Karpas-422 (cell line): ENCODE results near the gene LSP1. TPM values are rescaled to one million over a fixed set of nuclear protein-coding genes. Genes with fewer than 3 reads are reported as not detected.
"Not testable (repeated sequence)": the region's sequence is repeated elsewhere in the genome, so short reads cannot be mapped to it uniquely, and the experiment has no call there.

Experiments
- DNase-seq: peaks from one replicate; pipeline ENCODE4 v3.0.0-alpha.2; 2015
- H2AFZ ChIP-seq: fragments of 200-600 bp; sonication (generic); 2 replicates; pipeline ENCODE4 v1.6.1; 2014; ENCODE audit warnings: antibody characterized with exemption, low read length, mixed read lengths
- H3K27ac ChIP-seq: fragments of 200-600 bp; sonication (generic); 2 replicates; pipeline ENCODE4 v1.5.1; 2014; ENCODE audit warnings: mild to moderate bottlenecking, low read length, moderate library complexity
- H3K27me3 ChIP-seq: fragments of 200-600 bp; sonication (generic); 2 replicates; pipeline ENCODE4 v1.6.1; 2014; ENCODE audit warnings: low read length, mixed read lengths
- H3K36me3 ChIP-seq: fragments of 200-600 bp; sonication (generic); 2 replicates; pipeline ENCODE4 v1.6.1; 2014; ENCODE audit warnings: low read length, mixed read lengths; ENCODE audit not compliant: insufficient read depth
- H3K4me1 ChIP-seq: fragments of 200-600 bp; sonication (generic); 2 replicates; pipeline ENCODE4 v1.6.1; 2014; ENCODE audit warnings: mild to moderate bottlenecking, low read length, mixed read lengths
- H3K4me2 ChIP-seq: fragments of 200-600 bp; sonication (generic); 2 replicates; pipeline ENCODE4 v1.6.1; 2014; ENCODE audit warnings: low read length, low read depth, mild to moderate bottlenecking; ENCODE audit not compliant: poor library complexity, severe bottlenecking
- H3K4me3 ChIP-seq: fragments of 200-600 bp; sonication (generic); 2 replicates; pipeline ENCODE4 v1.5.1; 2014; ENCODE audit warnings: mild to moderate bottlenecking, antibody characterized with exemption, low read length, mixed read lengths
- H3K79me2 ChIP-seq: fragments of 200-600 bp; sonication (generic); 2 replicates; pipeline ENCODE4 v1.6.1; 2014; ENCODE audit warnings: mild to moderate bottlenecking, low read length, mixed read lengths
- H3K9ac ChIP-seq: fragments of 200-600 bp; sonication (generic); 2 replicates; pipeline ENCODE4 v1.6.0; 2014; ENCODE audit warnings: low read length
- H3K9me2 ChIP-seq: fragments of 200-600 bp; sonication (generic), shearing (Covaris generic); replicated peaks from 2 replicates; pipeline ENCODE4 v1.6.0; 2014; ENCODE audit warnings: mild to moderate bottlenecking, low read length, moderate library complexity; ENCODE audit not compliant: insufficient read depth
- H3K9me3 ChIP-seq: fragments of 300-700, 200-600 bp; sonication (generic); 2 replicates; pipeline ENCODE4 v1.6.1; 2014; ENCODE audit warnings: low read length, mixed read lengths
- H4K20me1 ChIP-seq: fragments of 200-600 bp; sonication (generic); 2 replicates; pipeline ENCODE4 v1.6.1; 2014; ENCODE audit warnings: mild to moderate bottlenecking, antibody characterized with exemption, low read length, low read depth; ENCODE audit not compliant: insufficient read depth
- total RNA-seq: library from RNA; depleted of rRNA; stranded (reverse); fragments of >200 nt; shearing (Covaris generic); gene quantifications from 2 replicates; pipeline ENCODE4 v1.2.3, GENCODE V29; 2014; ENCODE audit warnings: low replicate concordance

Gene LSP1
- total RNA-seq, 1 experiment from 2014 or later: 46.9 TPM

- not testable (repeated sequence) for H3K27me3 ChIP-seq, H3K4me1 ChIP-seq, DNase-seq, H3K27ac ChIP-seq, H4K20me1 ChIP-seq, H3K9me2 ChIP-seq, H3K4me3 ChIP-seq, H2AFZ ChIP-seq, H3K9me3 ChIP-seq, H3K9ac ChIP-seq, H3K79me2 ChIP-seq, H3K4me2 ChIP-seq, H3K36me3 ChIP-seq
Observed at GRCh38 chr11:1813356-1813755, 39.5 kb upstream of the LSP1 start.

DNA sequence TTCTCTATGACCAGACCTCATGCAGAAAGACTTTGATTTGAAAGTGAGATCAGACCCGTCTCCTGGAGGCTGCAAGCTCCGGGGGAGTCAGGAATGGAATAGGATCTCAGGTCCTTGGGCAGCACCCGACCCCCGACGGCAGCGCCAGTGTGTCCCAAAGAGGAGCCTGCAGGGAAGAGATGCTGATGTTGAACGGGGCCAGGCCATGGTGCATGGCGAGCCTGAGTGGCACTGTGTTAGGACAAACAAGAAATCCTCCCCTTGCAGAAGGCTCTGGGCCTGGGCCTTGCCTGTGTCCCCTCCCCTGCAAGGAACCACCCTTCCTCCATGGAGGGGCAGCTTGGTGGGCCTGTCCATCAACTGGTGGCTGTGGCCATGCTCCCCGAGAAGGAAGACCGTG, 38.2 kb upstream of the LSP1 start:
- Histone ChIP-seq H3K27ac (no peak overlapping the region), H3K4me2 (no peak overlapping the region), H3K9me3 (no peaks in the 10 kb centered on the region), H3K36me3 (no peaks in the 10 kb centered on the region), H3K9ac (no peak overlapping the region), H3K9me2 (no peaks in the 10 kb centered on the region), H3K79me2 (no peaks in the 10 kb centered on the region), H2AFZ (no peak overlapping the region), H4K20me1 (no peaks in the 10 kb centered on the region), H3K27me3 (no peaks in the 10 kb centered on the region; the same call in 1 of the 2 replicates), H3K4me1 (no peaks in the 10 kb centered on the region), H3K4me3 (no peak overlapping the region)
- no peak for DNase-seq

DNA sequence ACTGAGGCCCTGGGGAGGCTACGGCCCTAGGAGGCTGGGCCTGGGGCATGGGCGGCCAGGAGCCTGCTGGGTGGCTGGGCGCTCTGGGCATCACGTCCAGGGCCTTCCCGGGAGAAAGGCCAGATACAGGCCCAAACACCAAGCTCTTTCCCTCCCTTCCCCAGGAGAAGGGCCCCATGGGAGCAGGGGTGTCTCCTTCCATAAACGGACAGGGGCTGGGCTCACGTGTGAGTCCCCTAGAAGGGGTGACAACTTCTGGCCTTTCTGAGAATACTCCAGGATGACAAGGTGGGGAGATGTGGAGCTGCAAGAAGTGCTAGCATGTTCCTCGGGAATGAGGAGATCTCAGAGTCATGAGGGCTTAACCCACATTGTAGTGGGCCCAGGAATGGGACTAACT, 37.6 kb upstream of the LSP1 start:
- no peak overlapping the region for H3K9ac ChIP-seq
- no peaks in the 10 kb centered on the region for H3K9me2 ChIP-seq
- no peak overlapping the region for H3K4me2 ChIP-seq
- no peaks in the 10 kb centered on the region for H4K20me1 ChIP-seq
- H3K36me3 ChIP-seq: no peaks in the 10 kb centered on the region
- H3K79me2 ChIP-seq: no peaks in the 10 kb centered on the region
- H2AFZ ChIP-seq: no peak overlapping the region
- no peaks in the 10 kb centered on the region for H3K9me3 ChIP-seq
- no peak overlapping the region for H3K27ac ChIP-seq
- no peaks in the 10 kb centered on the region for H3K4me1 ChIP-seq
- no peaks in the 10 kb centered on the region; the same call in 1 of the 2 replicates for H3K27me3 ChIP-seq
- no peak overlapping the region for H3K4me3 ChIP-seq
- DNase-seq: no peak

DNA sequence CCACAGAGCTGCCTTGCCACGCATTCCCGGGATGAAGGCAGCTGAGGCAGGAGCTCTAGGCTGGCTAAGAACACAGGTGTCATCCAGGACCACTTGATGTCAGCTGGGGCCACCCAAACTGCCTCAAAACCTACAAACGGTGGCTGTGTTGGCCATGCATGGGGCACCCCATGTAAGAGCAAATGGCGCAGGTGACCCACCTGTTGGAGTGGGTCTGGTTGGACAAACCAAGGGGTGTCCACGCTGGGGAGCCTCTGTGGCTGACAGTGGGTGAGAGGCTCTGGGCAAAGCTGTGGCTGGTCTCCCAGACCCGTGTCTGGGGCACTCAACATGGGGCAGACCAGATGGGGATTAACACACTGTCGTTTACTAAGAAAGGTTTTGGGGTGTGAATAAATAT, 37.1 kb upstream of the LSP1 start:
- Histone ChIP-seq H3K27me3 (no peaks in the 10 kb centered on the region; the same call in 1 of the 2 replicates), H3K9me2 (no peaks in the 10 kb centered on the region), H3K9ac (no peak overlapping the region), H3K27ac (no peak overlapping the region), H3K4me3 (no peak overlapping the region), H3K36me3 (no peaks in the 10 kb centered on the region), H2AFZ (no peak overlapping the region), H3K79me2 (no peaks in the 10 kb centered on the region), H3K4me1 (no peaks in the 10 kb centered on the region), H3K4me2 (no peak overlapping the region), H3K9me3 (no peaks in the 10 kb centered on the region), H4K20me1 (no peaks in the 10 kb centered on the region)
- DNase-seq: no peak

DNA sequence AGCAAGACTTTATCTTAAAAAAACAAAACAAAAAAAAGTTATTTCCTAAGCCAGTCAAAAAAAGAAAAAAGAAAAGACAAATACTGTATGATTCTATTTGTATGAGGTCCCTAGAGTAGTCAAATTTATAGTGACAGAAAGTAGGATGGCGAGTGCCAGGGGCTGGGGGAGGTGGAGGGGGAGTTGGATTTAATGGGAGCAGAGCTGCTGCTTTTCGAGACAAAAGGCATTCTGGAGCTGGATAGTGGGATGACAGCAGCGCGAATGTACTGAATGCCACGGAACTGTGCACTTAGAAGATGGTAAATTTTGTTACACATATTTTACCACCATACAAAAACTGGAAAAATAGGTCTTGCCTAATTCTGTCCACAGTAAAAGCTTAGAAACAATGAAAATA, 35.9 kb upstream of the LSP1 start:
- Histone ChIP-seq H3K4me2 (no peak overlapping the region), H3K27me3 (no peaks in the 10 kb centered on the region; the same call in 1 of the 2 replicates), H3K79me2 (no peaks in the 10 kb centered on the region), H3K9me2 (no peaks in the 10 kb centered on the region), H3K4me1 (no peaks in the 10 kb centered on the region), H3K9ac (no peak overlapping the region), H3K27ac (no peak overlapping the region), H3K9me3 (no peaks in the 10 kb centered on the region), H2AFZ (no peak overlapping the region), H4K20me1 (no peaks in the 10 kb centered on the region), H3K36me3 (no peaks in the 10 kb centered on the region), H3K4me3 (no peak overlapping the region)
- DNase-seq: peak; percentile 36

- DNase-seq: no peak
- Histone ChIP-seq H3K4me3 (no peak overlapping the region), H3K27me3 (no peaks in the 10 kb centered on the region; the same call in 1 of the 2 replicates), H3K36me3 (no peaks in the 10 kb centered on the region), H3K4me1 (no peaks in the 10 kb centered on the region), H4K20me1 (no peaks in the 10 kb centered on the region), H3K27ac (no peak overlapping the region), H3K9me2 (no peaks in the 10 kb centered on the region), H3K79me2 (no peaks in the 10 kb centered on the region), H2AFZ (no peak overlapping the region), H3K9me3 (no peaks in the 10 kb centered on the region), H3K4me2 (no peak overlapping the region), H3K9ac (no peak overlapping the region)
Observed at GRCh38 chr11:1817511-1817910, 35.4 kb upstream of the LSP1 start.

DNA sequence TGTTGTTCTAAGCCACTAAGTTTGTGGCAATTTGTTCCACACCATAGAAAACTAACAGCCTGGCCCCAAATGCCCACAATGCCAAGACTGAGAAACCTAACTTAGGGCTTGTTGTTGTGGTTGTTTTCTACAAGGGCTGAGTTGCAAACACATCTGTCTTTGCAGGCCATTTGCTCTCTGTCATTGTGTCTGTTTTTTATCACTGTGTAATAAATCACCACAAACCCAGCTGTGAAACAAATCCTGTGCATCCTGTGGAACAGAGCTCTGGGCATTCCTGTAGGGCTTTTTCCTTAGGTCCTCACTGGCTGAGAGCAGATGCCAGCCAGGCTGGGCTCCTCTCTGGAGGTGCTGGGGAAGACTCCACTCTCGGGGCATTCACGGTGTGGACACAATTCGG, 33.8 kb upstream of the LSP1 start:
- Histone ChIP-seq H3K9me3 (no peaks in the 10 kb centered on the region), H3K4me2 (no peak overlapping the region), H3K4me1 (no peaks in the 10 kb centered on the region), H3K9me2 (no peaks in the 10 kb centered on the region), H3K27me3 (no peaks in the 10 kb centered on the region; the same call in 1 of the 2 replicates), H2AFZ (no peak overlapping the region), H3K27ac (no peak overlapping the region), H3K9ac (no peak overlapping the region), H3K4me3 (no peak overlapping the region), H3K36me3 (no peaks in the 10 kb centered on the region), H3K79me2 (no peaks in the 10 kb centered on the region), H4K20me1 (no peaks in the 10 kb centered on the region)
- DNase-seq: no peak

DNA sequence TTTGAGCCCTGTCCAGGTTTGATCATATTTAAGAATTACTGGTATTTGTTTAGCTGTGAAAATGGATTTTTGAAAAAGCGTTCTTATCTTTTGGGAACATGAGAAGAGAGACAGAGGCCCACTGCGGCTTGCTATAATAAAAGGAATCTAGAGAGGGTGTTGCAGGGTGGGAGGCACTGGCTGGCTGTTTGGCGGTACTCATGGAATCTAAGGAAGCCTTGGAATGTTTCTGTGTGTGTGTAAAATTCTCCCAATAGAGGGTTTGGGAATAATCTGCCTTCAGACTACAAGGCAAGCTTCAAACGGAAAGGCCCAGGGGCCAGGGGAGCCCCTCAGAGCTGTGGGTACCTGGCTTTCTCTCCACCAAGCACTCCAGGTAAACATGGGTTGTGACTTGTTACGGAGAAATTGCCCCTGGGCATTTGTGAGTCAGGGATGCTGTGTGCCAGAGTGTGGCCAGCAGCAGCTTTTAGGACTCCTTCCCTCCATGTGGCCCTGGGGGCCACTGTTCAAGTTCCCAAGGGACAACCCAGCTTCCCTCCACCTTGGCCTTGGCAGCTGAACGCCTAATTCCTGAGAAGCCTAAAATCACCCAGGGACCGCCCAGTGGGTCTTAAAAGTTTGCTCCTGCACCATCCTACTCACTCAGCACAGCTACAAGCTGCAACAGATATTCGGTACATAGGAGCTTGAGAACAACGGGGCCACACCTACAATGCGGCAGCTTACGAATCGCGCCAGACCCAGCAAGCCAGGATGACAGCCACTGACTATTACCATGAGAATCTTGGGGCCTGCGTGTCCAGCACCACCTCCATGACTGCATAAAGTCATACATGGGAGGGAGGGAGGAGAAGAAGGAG, 32.2 kb upstream of the LSP1 start:
- Histone ChIP-seq H3K9me2 (no peaks in the 10 kb centered on the region), H3K4me3 (no peak overlapping the region), H3K9ac (no peak overlapping the region), H3K4me2 (no peak overlapping the region), H4K20me1 (no peaks in the 10 kb centered on the region), H3K79me2 (no peaks in the 10 kb centered on the region), H3K9me3 (no peaks in the 10 kb centered on the region), H3K4me1 (no peaks in the 10 kb centered on the region), H3K27me3 (no peaks in the 10 kb centered on the region; the same call in 1 of the 2 replicates), H3K36me3 (no peaks in the 10 kb centered on the region), H2AFZ (no peak overlapping the region), H3K27ac (no peak overlapping the region)
- DNase-seq: no peak
